OCI-LY7 (cell line): Measurements from ENCODE around the gene ALOX15B. TPM values are rescaled to one million over a fixed set of nuclear protein-coding genes. Genes with fewer than 3 reads are reported as not detected.

Experiments used
- BruUV-seq: library from RNA; stranded (reverse); fragments of 400-500 nt; replicated peaks from 2 replicates; lab custom pipeline; 2021; lab: Mats Ljungman, UMichigan
- CTCF ChIA-PET: fragments of 300-600 bp; sonication (Branson Sonifier 250); formaldehyde crosslinking; loops from one replicate; lab custom pipeline; 2022; ENCODE audit warnings: antibody characterized with exemption; ENCODE audit not compliant: unreplicated experiment; lab: Charles Lee
- POLR2A ChIA-PET: fragments of 300-600 bp; sonication (Branson Sonifier 250); formaldehyde crosslinking; loops from one replicate; lab custom pipeline; 2022; ENCODE audit warnings: antibody characterized with exemption; lab: Charles Lee
- DNase-seq: peaks from one replicate; pipeline ENCODE4 v3.0.0-alpha.2; 2015; ENCODE audit warnings: low spot score
- H2AFZ ChIP-seq: fragments of 200-600 bp; sonication (generic), shearing (Covaris generic); 2 replicates; pipeline ENCODE4 v1.6.1; 2014; ENCODE audit warnings: mild to moderate bottlenecking, antibody characterized with exemption, low read length, moderate library complexity
- H3K27ac ChIP-seq: fragments of 200-600 bp; sonication (generic); 2 replicates; pipeline ENCODE4 v1.5.1; 2014; ENCODE audit warnings: mixed run types, low read depth, mild to moderate bottlenecking, moderate library complexity, low read length, inconsistent platforms; ENCODE audit not compliant: poor library complexity, severe bottlenecking
- H3K36me3 ChIP-seq: fragments of 200-600 bp; sonication (generic); 2 replicates; pipeline ENCODE4 v1.6.1; 2014; ENCODE audit warnings: mild to moderate bottlenecking, antibody characterized with exemption, low read length, moderate library complexity, mixed read lengths; ENCODE audit not compliant: insufficient read depth
- H3K4me1 ChIP-seq: fragments of 200-600 bp; sonication (generic); 2 replicates; pipeline ENCODE4 v1.5.1; 2014; ENCODE audit warnings: mild to moderate bottlenecking, low read length; ENCODE audit not compliant: insufficient read depth, poor library complexity, severe bottlenecking
- H3K4me2 ChIP-seq: fragments of 200-600 bp; sonication (generic); 2 replicates; pipeline ENCODE4 v1.6.1; 2014; ENCODE audit warnings: mild to moderate bottlenecking, low read length
- H3K4me3 ChIP-seq: fragments of 200-600 bp; sonication (generic); 2 replicates; pipeline ENCODE4 v1.5.1; 2014; ENCODE audit warnings: mild to moderate bottlenecking, low read depth, low read length; ENCODE audit not compliant: poor library complexity, severe bottlenecking
- H3K79me2 ChIP-seq: fragments of 200-600 bp; sonication (generic); 2 replicates; pipeline ENCODE4 v1.6.1; 2016; ENCODE audit warnings: low read depth, mild to moderate bottlenecking, low read length, moderate library complexity, mixed read lengths; ENCODE audit not compliant: insufficient read depth
- H3K9me2 ChIP-seq: fragments of 200-600 bp; sonication (generic); 2 replicates; pipeline ENCODE4 v1.6.1; 2016; ENCODE audit warnings: mild to moderate bottlenecking, low read length, mixed read lengths; ENCODE audit not compliant: insufficient read depth
- H3K9me3 ChIP-seq: fragments of 200-600 bp; sonication (generic); 2 replicates; pipeline ENCODE4 v1.6.1; 2014; ENCODE audit warnings: mild to moderate bottlenecking, mixed run types, low read length, mixed read lengths
- H4K20me1 ChIP-seq: fragments of 200-600 bp; sonication (generic); 2 replicates; pipeline ENCODE4 v1.6.1; 2014; ENCODE audit warnings: mild to moderate bottlenecking, antibody characterized with exemption, low read length, moderate library complexity, mixed read lengths; ENCODE audit not compliant: insufficient read depth
- CTCF ChIP-seq: fragments of 200-600 bp; sonication (generic); conservative IDR thresholded peaks from 2 replicates; pipeline ENCODE4 v1.5.1; 2014; ENCODE audit warnings: mild to moderate bottlenecking, antibody characterized with exemption, low read length, moderate library complexity, mixed read lengths
- EZH2phosphoT487 ChIP-seq: fragments of 200-600 bp; sonication (generic); IDR thresholded peaks from 2 replicates; pipeline ENCODE4 v1.6.1; 2018; ENCODE audit warnings: low read depth, borderline replicate concordance, mild to moderate bottlenecking, mixed run types, antibody characterized with exemption, low read length, moderate library complexity, mixed read lengths
- intact Hi-C: fragments of 100-400 bp; cut with micrococcal nuclease; formaldehyde crosslinking; loops from one replicate; pipeline ENCODE4 v1.10.0; 2022; ENCODE audit not compliant: unreplicated experiment
- total RNA-seq, 2 experiments: library from RNA; depleted of rRNA in 1 of 2; stranded (reverse); fragments of >200 nt in 1 of 2; shearing (Covaris generic) in 1 of 2; gene quantifications; 2 replicates each; pipeline ENCODE4 v1.2.3, GENCODE V29; 2014 to 2022

The ALOX15B gene
- total RNA-seq, 2 experiments from 2014 or later = not detected

DNA sequence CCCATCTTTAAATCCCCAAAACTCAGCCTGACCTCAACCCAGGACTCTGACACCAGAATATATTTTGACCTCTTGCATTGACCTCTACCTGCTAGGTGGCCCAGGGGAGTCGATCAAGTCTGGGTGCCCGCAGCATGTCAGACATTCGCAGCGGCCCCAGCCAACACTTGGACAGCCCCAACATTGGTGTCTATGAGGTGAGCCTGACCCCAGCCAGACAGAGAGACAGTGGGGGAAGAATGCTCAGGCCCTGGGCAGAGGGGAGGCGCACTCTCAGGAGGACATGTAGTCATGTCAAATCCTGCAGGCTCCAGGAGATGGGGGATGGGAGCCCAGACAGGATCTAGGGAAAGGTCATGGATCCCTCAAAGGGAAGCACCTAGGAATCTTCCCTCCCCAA, 31.0 kb upstream of the ALOX15B start:
- DNase-seq = no peak
- BruUV-seq = no TSS peak
- Histone ChIP-seq H3K9me3 (no peaks in the 10 kb centered on the region), H4K20me1 (no peaks in the 10 kb centered on the region), H3K9me2 (no peaks in the 10 kb centered on the region), H2AFZ (no peak overlapping the region), H3K79me2 (no peaks in the 10 kb centered on the region), H3K4me1 (no peaks in the 10 kb centered on the region), H3K4me2 (no peak overlapping the region), H3K4me3 (no peak overlapping the region), H3K36me3 (no peaks in the 10 kb centered on the region), H3K27ac (no peak overlapping the region)
- ChIA-PET POLR2A (no interaction called here), CTCF (interaction anchor here (0.5 kb wide), 1 partner anchor 45 kb away, joined by 3 read pairs; no protein-coding TSS in a partner anchor)
- intact Hi-C loops = no loop called here
- TF ChIP-seq CTCF (no peak), EZH2phosphoT487 (no peak)

- Histone ChIP-seq H4K20me1 (no peaks in the 10 kb centered on the region), H3K4me2 (no peak overlapping the region), H3K9me2 (no peaks in the 10 kb centered on the region), H3K27ac (no peak overlapping the region), H3K4me1 (peaks cover 7% of the 10 kb centered on the region), H2AFZ (no peak overlapping the region), H3K4me3 (no peak overlapping the region), H3K79me2 (no peaks in the 10 kb centered on the region), H3K9me3 (no peaks in the 10 kb centered on the region), H3K36me3 (no peaks in the 10 kb centered on the region)
- DNase-seq = no peak
- intact Hi-C loops = no loop called here
- no TSS peak for BruUV-seq
- TF ChIP-seq CTCF (no peak), EZH2phosphoT487 (no peak)
- ChIA-PET CTCF (no interaction called here), POLR2A (interaction anchor here (0.6 kb wide), 1 partner anchor 50 kb away, joined by 3 read pairs; no protein-coding TSS in a partner anchor)
Measured at GRCh38 chr17:8012045-8012580, 26.7 kb upstream of the ALOX15B start.

DNA sequence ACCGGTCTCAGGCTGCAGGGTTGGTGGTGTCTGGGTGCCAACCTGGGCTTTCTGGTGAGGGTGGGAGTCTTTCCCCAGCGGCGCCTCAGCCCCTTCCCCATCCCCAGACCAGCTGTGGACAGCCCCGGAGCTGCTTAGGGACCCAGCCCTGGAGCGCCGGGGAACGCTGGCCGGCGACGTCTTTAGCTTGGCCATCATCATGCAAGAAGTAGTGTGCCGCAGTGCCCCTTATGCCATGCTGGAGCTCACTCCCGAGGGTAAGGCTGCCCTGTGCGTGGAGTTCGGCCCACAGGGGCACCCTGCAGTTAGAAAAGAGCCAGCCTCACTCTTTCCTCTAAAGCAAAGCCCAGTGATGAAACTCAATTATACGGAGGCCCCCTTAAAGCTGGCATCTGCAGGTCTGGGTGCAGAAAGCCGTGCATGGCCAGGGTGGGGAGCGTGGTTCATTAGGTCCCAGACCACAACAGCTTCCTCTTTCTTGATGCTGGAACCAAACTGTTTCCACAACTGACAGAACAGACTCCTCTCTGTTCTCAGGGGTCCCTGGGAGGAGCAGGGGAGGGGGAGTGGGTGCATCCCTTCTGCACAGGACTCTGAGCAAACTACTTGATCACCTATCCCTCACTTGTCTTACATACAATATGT, 25.7 kb upstream of the ALOX15B start:
- POLR2A ChIA-PET = no interaction called here
- intact Hi-C loops = no loop called here
- H3K36me3 ChIP-seq = no peaks in the 10 kb centered on the region

More for the DNA sequence above, 25.7 kb upstream of the ALOX15B start:
- peaks cover 7% of the 10 kb centered on the region for H3K4me1 ChIP-seq
- H4K20me1 ChIP-seq = no peaks in the 10 kb centered on the region
- no peaks in the 10 kb centered on the region for H3K79me2 ChIP-seq
- no peak overlapping the region for H3K4me3 ChIP-seq
- DNase-seq = no peak
- H3K27ac ChIP-seq = no peak overlapping the region
- TF ChIP-seq EZH2phosphoT487 (no peak), CTCF (no peak)
- no TSS peak for BruUV-seq
- H3K4me2 ChIP-seq = no peak overlapping the region
- H2AFZ ChIP-seq = no peak overlapping the region
- no peaks in the 10 kb centered on the region for H3K9me2 ChIP-seq
- CTCF ChIA-PET = no interaction called here
- H3K9me3 ChIP-seq = no peaks in the 10 kb centered on the region
